Vagina (tissue), 2 donors: ENCODE results near the gene FBL.

Experiments used
- CTCF ChIP-seq, 3 experiments: fragments of 450-650 bp in 2 of 3; fragments of 200-600 bp in 1 of 3; sonication (generic) in 1 of 3; IDR thresholded peaks; one replicate each; pipeline ENCODE4 v1.5.1; 2017 to 2019; ENCODE audit warnings: antibody characterized with exemption in 3 of 3, mild to moderate bottlenecking in 2 of 3, moderate library complexity in 2 of 3
- POLR2AphosphoS5 ChIP-seq, 2 donors: sonication (generic); formaldehyde crosslinking; IDR thresholded peaks; one replicate each; pipeline ENCODE4 v1.9.0; 2017; ENCODE audit warnings: antibody characterized with exemption in 2 of 2, mild to moderate bottlenecking in 2 of 2, low read depth in 1 of 2; ENCODE audit not compliant: insufficient read depth in 1 of 2

- TF ChIP-seq CTCF (IDR thresholded peaks at IDR 0.05) (no peak), POLR2AphosphoS5 (IDR thresholded peaks at IDR 0.05; ENCODE audit: insufficient read depth in 1 of 2, low read depth in 1 of 2) (peak; percentile 88 to 96)
These were observed at the start of gene FBL for GRCh38 chr19:39845933-39846677.
